Mesothelial cell of epicardium (in vitro differentiated cells): ENCODE data around the gene TRPV4. TPM values are rescaled to one million over a fixed set of nuclear protein-coding genes. Genes with fewer than 3 reads are reported as not detected.

ENCODE experiments used
- DNase-seq, 2 experiments: peaks; one replicate each; pipeline ENCODE4 v3.0.0; 2021; ENCODE audit warnings: low spot score in 2 of 2; ENCODE audit not compliant: unreplicated experiment in 2 of 2
- H3K27ac Mint-ChIP-seq: 2 replicates; pipeline ENCODE4 v1.8.0; 2021; ENCODE audit warnings: mixed read lengths
- H3K27me3 Mint-ChIP-seq: 2 replicates; pipeline ENCODE4 v1.8.0; 2021; ENCODE audit warnings: low read depth, mixed read lengths
- H3K36me3 Mint-ChIP-seq: 2 replicates; pipeline ENCODE4 v1.8.0; 2021; ENCODE audit warnings: mixed read lengths
- H3K4me1 Mint-ChIP-seq: 2 replicates; pipeline ENCODE4 v1.8.0; 2021; ENCODE audit warnings: mixed read lengths
- H3K4me3 Mint-ChIP-seq: 2 replicates; pipeline ENCODE4 v1.8.0; 2021; ENCODE audit warnings: mild to moderate bottlenecking, moderate library complexity, mixed read lengths
- H3K9me3 Mint-ChIP-seq: 2 replicates; pipeline ENCODE4 v1.8.0; 2021; ENCODE audit warnings: mixed read lengths
- CTCF ChIP-seq: fragments of 200-600 bp; sonication (generic); IDR thresholded peaks from one replicate; pipeline ENCODE4 v1.5.0; 2021; ENCODE audit warnings: antibody characterized with exemption; ENCODE audit not compliant: unreplicated experiment
- microRNA-seq: library from miRNA; unstranded; fragments of <30 nt; microRNA quantifications from one replicate; pipeline ENCODE4 v1.2.0, GENCODE V29; 2021; ENCODE audit warnings: inconsistent platforms, mixed read lengths
- total RNA-seq: library from RNA; stranded (reverse); gene quantifications from 3 replicates; pipeline ENCODE4 v1.2.1, GENCODE V29; 2021

The TRPV4 gene
- total RNA-seq, 1 donor from 2014 or later = 4.1 TPM

- TF ChIP-seq CTCF = no peak
- Mint-ChIP-seq H3K27ac (no peak overlapping the region), H3K27me3 (peaks cover 58% of the 10 kb centered on the region), H3K9me3 (no peaks in the 10 kb centered on the region), H3K4me1 (peaks cover 3% of the 10 kb centered on the region), H3K4me3 (no peak overlapping the region), H3K36me3 (no peaks in the 10 kb centered on the region)
- peak; percentile 47 to 79 for DNase-seq
Measured at GRCh38 chr12:109736552-109737108, 96.6 kb downstream of the TRPV4 start.

- no peaks in the 10 kb centered on the region for H3K36me3 Mint-ChIP-seq
- peak in 1 of 2 experiments; percentile 11 for DNase-seq
- H3K4me3 Mint-ChIP-seq = no peak overlapping the region
- H3K4me1 Mint-ChIP-seq = peaks cover 3% of the 10 kb centered on the region
- no peak overlapping the region for H3K27ac Mint-ChIP-seq
- H3K9me3 Mint-ChIP-seq = no peaks in the 10 kb centered on the region
- no peak for TF ChIP-seq CTCF
- H3K27me3 Mint-ChIP-seq = peaks cover 58% of the 10 kb centered on the region
Measured at GRCh38 chr12:109735825-109736551, 97.2 kb downstream of the TRPV4 start.

- no peak for TF ChIP-seq CTCF
- Mint-ChIP-seq H3K36me3 (no peaks in the 10 kb centered on the region), H3K9me3 (no peaks in the 10 kb centered on the region), H3K27me3 (peaks cover 55% of the 10 kb centered on the region), H3K4me3 (no peak overlapping the region), H3K27ac (no peak overlapping the region), H3K4me1 (peaks cover 3% of the 10 kb centered on the region)
- DNase-seq = peak in 1 of 2 experiments; percentile 6
Measured at GRCh38 chr12:109735051-109735521, 98.1 kb downstream of the TRPV4 start.

GRCh38 chr12:109734219-109735000 lies 98.8 kb downstream of the TRPV4 start:
- no peaks in the 10 kb centered on the region for H3K36me3 Mint-ChIP-seq
- H3K27me3 Mint-ChIP-seq = peaks cover 51% of the 10 kb centered on the region
- H3K9me3 Mint-ChIP-seq = no peaks in the 10 kb centered on the region
- DNase-seq = peak in 1 of 2 experiments; percentile 11
- no peak for TF ChIP-seq CTCF
- no peak overlapping the region for H3K27ac Mint-ChIP-seq
- H3K4me3 Mint-ChIP-seq = no peak overlapping the region
- peaks cover 3% of the 10 kb centered on the region for H3K4me1 Mint-ChIP-seq

Small RNA genes within 50 kb of the gene (microRNA-seq; reads per million reads assigned to microRNA genes)
- not detected for gene MIR4497

Other genes starting within 250 kb of the TRPV4 start
- gene FAM222A, start 119.6 kb downstream of the TRPV4 start, total RNA-seq = 1.1 to 1.9 TPM (median 1.6 TPM) in 3 replicates
- gene GLTP, start 47.1 kb upstream of the TRPV4 start, total RNA-seq = 23.8 to 25.7 TPM (median 24.3 TPM) in 3 replicates
- 16.6 to 18.6 TPM (median 18.0 TPM) in 3 replicates for gene TCHP, start 66.9 kb upstream of the TRPV4 start, total RNA-seq
- gene GIT2, start 163.0 kb upstream of the TRPV4 start, total RNA-seq = 41.3 to 42.7 TPM (median 42.6 TPM) in 3 replicates
- 25.1 to 28.1 TPM (median 27.6 TPM) in 3 replicates for gene ANKRD13A, start 166.0 kb upstream of the TRPV4 start, total RNA-seq
- 21.7 to 22.2 TPM (median 21.8 TPM) in 3 replicates for gene C12orf76, start 215.1 kb upstream of the TRPV4 start, total RNA-seq